Progenitor cell of endocrine pancreas (in vitro differentiated cells): ENCODE results near the gene CHN2. TPM values are rescaled to one million over a fixed set of nuclear protein-coding genes. Genes with fewer than 3 reads are reported as not detected.

Experiments used
- DNase-seq: peaks from one replicate; pipeline ENCODE4 v3.0.0; 2021; ENCODE audit warnings: low spot score; ENCODE audit not compliant: unreplicated experiment
- H3K27ac Mint-ChIP-seq: 2 replicates; pipeline ENCODE4 v1.8.0; 2021; ENCODE audit warnings: mild to moderate bottlenecking, moderate library complexity, mixed read lengths
- H3K27me3 Mint-ChIP-seq: 2 replicates; pipeline ENCODE4 v1.8.0; 2021; ENCODE audit warnings: mixed read lengths
- H3K36me3 Mint-ChIP-seq: 2 replicates; pipeline ENCODE4 v1.8.0; 2022; ENCODE audit warnings: mixed read lengths; ENCODE audit not compliant: insufficient read depth
- H3K4me1 Mint-ChIP-seq: 2 replicates; pipeline ENCODE4 v1.8.0; 2021; ENCODE audit warnings: low read depth, mixed read lengths
- H3K4me3 Mint-ChIP-seq: 2 replicates; pipeline ENCODE4 v1.8.0; 2021; ENCODE audit warnings: low read depth, mild to moderate bottlenecking, moderate library complexity, mixed read lengths
- H3K9me3 Mint-ChIP-seq: 2 replicates; pipeline ENCODE4 v1.8.0; 2021; ENCODE audit warnings: low read depth, mixed read lengths
- total RNA-seq: library from RNA; stranded (reverse); gene quantifications from 2 replicates; pipeline ENCODE4 v1.2.1, GENCODE V29; 2021
- TF ChIP-seq, protein P1 (sequence below): fragments of 200-600 bp; sonication (generic); IDR thresholded peaks from one replicate; pipeline ENCODE4 v1.5.0; 2021; ENCODE audit warnings: antibody characterized with exemption, mild to moderate bottlenecking; ENCODE audit not compliant: unreplicated experiment

CHN2 gene
- total RNA-seq, 1 donor from 2014 or later = 22.0 TPM

DNA sequence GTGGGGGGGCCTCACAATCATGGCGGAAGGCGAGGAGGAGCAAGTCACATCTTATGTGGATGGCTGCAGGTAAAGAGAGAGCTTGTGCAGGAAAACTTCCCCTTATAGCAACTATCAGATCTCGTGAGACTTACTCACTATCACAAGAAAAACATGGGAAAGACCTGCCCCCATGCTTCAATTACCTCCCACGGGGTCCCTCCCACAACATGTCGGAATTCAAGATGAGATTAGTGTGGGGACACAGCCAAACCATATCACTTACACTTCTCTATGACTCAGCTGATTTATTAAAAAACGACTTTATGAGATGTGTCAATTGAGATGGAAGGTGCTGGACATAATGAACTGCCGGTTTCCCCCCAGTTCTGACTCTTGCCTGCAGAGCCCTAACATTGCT lies 23.8 kb upstream of the CHN2 start:
- peaks cover 9% of the 10 kb centered on the region for H3K9me3 Mint-ChIP-seq
- no peak overlapping the region for H3K4me3 Mint-ChIP-seq
- H3K36me3 Mint-ChIP-seq = no peaks in the 10 kb centered on the region
- no peak overlapping the region for H3K27ac Mint-ChIP-seq
- H3K4me1 Mint-ChIP-seq = no peaks in the 10 kb centered on the region
- H3K27me3 Mint-ChIP-seq = no peaks in the 10 kb centered on the region
- TF ChIP-seq, protein P1, sequence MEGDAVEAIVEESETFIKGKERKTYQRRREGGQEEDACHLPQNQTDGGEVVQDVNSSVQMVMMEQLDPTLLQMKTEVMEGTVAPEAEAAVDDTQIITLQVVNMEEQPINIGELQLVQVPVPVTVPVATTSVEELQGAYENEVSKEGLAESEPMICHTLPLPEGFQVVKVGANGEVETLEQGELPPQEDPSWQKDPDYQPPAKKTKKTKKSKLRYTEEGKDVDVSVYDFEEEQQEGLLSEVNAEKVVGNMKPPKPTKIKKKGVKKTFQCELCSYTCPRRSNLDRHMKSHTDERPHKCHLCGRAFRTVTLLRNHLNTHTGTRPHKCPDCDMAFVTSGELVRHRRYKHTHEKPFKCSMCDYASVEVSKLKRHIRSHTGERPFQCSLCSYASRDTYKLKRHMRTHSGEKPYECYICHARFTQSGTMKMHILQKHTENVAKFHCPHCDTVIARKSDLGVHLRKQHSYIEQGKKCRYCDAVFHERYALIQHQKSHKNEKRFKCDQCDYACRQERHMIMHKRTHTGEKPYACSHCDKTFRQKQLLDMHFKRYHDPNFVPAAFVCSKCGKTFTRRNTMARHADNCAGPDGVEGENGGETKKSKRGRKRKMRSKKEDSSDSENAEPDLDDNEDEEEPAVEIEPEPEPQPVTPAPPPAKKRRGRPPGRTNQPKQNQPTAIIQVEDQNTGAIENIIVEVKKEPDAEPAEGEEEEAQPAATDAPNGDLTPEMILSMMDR = no peak
- DNase-seq = no peak

DNA sequence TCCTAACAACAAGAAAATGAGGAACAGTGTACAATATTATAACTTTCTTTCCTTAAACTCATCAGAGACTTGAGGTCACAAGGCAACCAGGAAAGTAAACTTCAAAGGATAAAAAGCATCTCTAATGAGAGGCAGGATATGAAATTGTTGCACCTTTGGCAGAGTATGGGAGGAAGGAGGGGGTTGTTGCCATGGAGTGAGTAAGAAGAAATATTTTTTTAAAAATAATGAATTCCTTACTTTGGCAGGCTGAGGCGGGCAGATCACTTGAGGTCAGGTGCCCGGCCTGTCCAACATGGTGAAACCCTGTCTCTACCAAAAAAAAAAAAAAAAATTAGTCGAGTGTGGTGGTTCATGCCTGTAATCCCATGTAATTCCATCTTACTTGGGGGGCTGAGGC lies 21.1 kb upstream of the CHN2 start:
- TF ChIP-seq, protein P1 = no peak
- Mint-ChIP-seq H3K4me1 (no peaks in the 10 kb centered on the region), H3K9me3 (peaks cover 4% of the 10 kb centered on the region), H3K27me3 (no peaks in the 10 kb centered on the region), H3K27ac (no peak overlapping the region), H3K4me3 (no peak overlapping the region), H3K36me3 (no peaks in the 10 kb centered on the region)
- no peak for DNase-seq

DNA sequence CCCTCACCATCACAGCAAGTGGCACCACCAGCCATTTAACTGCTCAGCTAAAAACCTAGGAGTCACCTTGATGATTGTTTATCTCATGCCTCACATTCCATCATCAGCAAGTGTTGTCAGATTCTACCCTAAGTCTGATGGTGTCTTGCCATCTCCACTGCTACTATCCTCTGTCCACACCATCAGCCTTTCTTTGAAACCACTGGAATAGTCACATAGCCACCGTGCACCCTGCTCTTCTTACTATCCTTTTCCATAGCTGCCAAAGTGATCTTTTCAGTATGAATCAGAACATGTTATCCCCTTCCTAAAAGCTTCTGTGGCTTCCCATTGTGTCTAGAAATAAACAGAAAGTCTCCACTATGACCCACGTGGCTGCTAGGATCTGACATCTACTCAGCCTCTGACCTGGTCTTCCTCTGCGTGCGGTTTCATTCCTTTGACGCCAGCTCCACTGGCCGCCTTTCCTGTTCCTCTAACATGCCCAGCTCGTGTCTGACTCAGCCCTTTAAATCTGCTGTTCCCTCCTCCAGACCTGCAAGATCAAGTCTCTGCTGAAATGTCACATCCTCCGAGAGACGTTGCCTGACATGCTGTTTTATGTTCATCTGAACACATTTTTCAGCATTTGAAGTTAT lies 16.5 kb upstream of the CHN2 start:
- H3K36me3 Mint-ChIP-seq = no peaks in the 10 kb centered on the region
- H3K4me1 Mint-ChIP-seq = no peaks in the 10 kb centered on the region
- no peak overlapping the region for H3K4me3 Mint-ChIP-seq
- no peak overlapping the region for H3K27ac Mint-ChIP-seq
- peaks cover 4% of the 10 kb centered on the region for H3K9me3 Mint-ChIP-seq
- H3K27me3 Mint-ChIP-seq = no peaks in the 10 kb centered on the region
- TF ChIP-seq, protein P1 = no peak
- no peak for DNase-seq

DNA sequence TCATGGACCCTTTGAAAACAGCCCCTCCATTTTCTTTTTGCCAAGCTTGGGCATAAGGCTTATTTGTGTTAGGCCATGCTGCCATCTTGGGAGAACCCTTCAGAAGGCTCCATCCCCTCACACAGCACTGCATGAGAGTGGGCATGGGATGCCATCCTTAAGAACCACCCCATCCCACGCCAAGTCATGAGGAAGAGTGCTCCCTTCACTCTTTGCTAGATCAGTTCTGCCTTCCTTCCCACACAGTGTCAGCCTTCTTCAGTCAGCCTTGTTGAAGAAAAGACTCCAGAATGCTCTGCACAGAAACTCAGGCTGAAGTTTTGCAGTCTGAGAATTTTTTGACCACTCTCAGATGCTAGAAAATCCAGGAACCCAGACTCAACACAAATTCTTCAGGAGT lies 15.5 kb upstream of the CHN2 start:
- DNase-seq = no peak
- TF ChIP-seq, protein P1 = no peak
- H3K4me1 Mint-ChIP-seq = no peaks in the 10 kb centered on the region
- H3K9me3 Mint-ChIP-seq = peaks cover 4% of the 10 kb centered on the region
- no peaks in the 10 kb centered on the region for H3K27me3 Mint-ChIP-seq
- H3K27ac Mint-ChIP-seq = no peak overlapping the region
- H3K4me3 Mint-ChIP-seq = no peak overlapping the region
- no peaks in the 10 kb centered on the region for H3K36me3 Mint-ChIP-seq

DNA sequence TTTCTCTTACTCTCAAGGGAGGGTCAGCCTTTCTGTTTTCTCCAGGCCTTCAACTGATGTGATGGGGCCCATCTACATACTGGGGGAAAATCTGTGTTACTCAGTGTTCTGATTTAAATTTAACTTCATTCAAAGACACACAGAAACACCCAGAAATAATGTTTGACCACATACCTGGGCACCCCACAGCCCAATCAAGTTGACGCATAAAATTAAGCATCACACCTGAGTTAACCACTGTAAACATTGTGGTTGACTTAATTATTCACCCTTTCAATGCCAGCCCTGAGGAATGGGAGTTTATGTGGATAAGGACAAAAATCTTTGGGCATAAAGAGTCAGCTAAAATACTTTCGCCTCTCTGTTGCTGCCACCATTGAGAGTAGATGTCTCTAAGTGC lies 10.0 kb upstream of the CHN2 start:
- Mint-ChIP-seq H3K9me3 (no peaks in the 10 kb centered on the region), H3K4me3 (no peak overlapping the region), H3K4me1 (peaks cover under 1% of the 10 kb centered on the region), H3K27ac (no peak overlapping the region), H3K27me3 (no peaks in the 10 kb centered on the region), H3K36me3 (no peaks in the 10 kb centered on the region)
- no peak for DNase-seq
- TF ChIP-seq, protein P1 = no peak
